Left lung (tissue), 10 donors: ENCODE data around the gene RUNDC3A. TPM values are rescaled to one million over a fixed set of nuclear protein-coding genes. Genes with fewer than 3 reads are reported as not detected.

Source experiments
- ATAC-seq: fragments of 200-7000 bp; cut with Tn5 transposase; one replicate; pipeline ENCODE4 v1.9.1; 2020; ENCODE audit warnings: moderate library complexity
- DNase-seq, 4 donors: peaks; one replicate each; pipeline ENCODE4 v3.0.0-alpha.2; 2013 to 2020
- H3K27ac ChIP-seq, 2 donors: fragments of 200-600 bp; sonication (generic) in 1 of 2; one replicate each; pipeline versions ENCODE4 v1.5.0 to v1.8.0; 2020 to 2021
- H3K27me3 ChIP-seq, 2 donors: fragments of 200-600 bp; sonication (generic) in 1 of 2; one replicate each; pipeline versions ENCODE4 v1.5.0 to v1.8.0; 2020 to 2021
- H3K36me3 ChIP-seq, 2 donors: fragments of 200-600 bp; sonication (generic) in 1 of 2; one replicate each; pipeline versions ENCODE4 v1.5.0 to v1.8.0; 2020 to 2021
- H3K4me1 ChIP-seq, 2 donors: fragments of 200-600 bp; one replicate each; pipeline ENCODE4 v1.8.0; 2021
- H3K4me3 ChIP-seq, 2 donors: fragments of 200-600 bp; sonication (generic) in 1 of 2; one replicate each; pipeline versions ENCODE4 v1.5.0 to v1.8.0; 2020 to 2021; ENCODE audit warnings: mild to moderate bottlenecking in 1 of 2
- H3K9me3 ChIP-seq, 2 donors: fragments of 200-600 bp; sonication (generic) in 1 of 2; one replicate each; pipeline versions ENCODE4 v1.5.0 to v1.8.0; 2020 to 2021
- CTCF ChIP-seq, 2 donors: fragments of 200-600 bp; sonication (generic) in 1 of 2; IDR thresholded peaks; one replicate each; pipeline versions ENCODE4 v1.5.0 to v1.8.0; 2021; ENCODE audit warnings: antibody characterized with exemption in 2 of 2
- intact Hi-C, 2 donors: fragments of 100-400 bp; cut with DNase I; formaldehyde crosslinking; loops; one replicate each; pipeline versions ENCODE4 v1.11.2 to v1.14.2; 2022
- polyA plus RNA-seq, 6 donors: library from polyadenylated mRNA; unstranded; fragments of 120-200 nt; gene quantifications; one replicate each; pipeline ENCODE4 v1.2.1, GENCODE V29; 2013; ENCODE audit not compliant: insufficient read length in 6 of 6
- total RNA-seq, 2 donors: library from RNA; stranded (reverse); fragmentation: NEBNext Ultra II Directional; extraction: Animal tissue kit (Norgen Biotek cat#: 25700); gene quantifications; one replicate each; pipeline ENCODE4 v1.2.1, GENCODE V29; 2021
- donor health status: DM: no; HTN: yes; CAD: no.
- donor health status: DM: no; HTN: no; CAD: no.

The RUNDC3A gene
- total and polyA plus RNA-seq, 8 donors: 0.08 to 6.3 (median 2.1) TPM

GRCh38 chr17:44297975-44298374, 10.4 kb upstream of the RUNDC3A start:
- intact Hi-C loops: no loop called here
- H3K27me3 ChIP-seq: peaks cover 0 to 17% of the 10 kb centered on the region in 2 donors
- H3K36me3 ChIP-seq: no peaks in the 10 kb centered on the region
- DNase-seq (no peak), ATAC-seq (no peak)
- no peaks in the 10 kb centered on the region for H3K4me1 ChIP-seq
- no peaks in the 10 kb centered on the region for H3K9me3 ChIP-seq
- H3K4me3 ChIP-seq: no peak overlapping the region
- TF ChIP-seq CTCF (IDR thresholded peaks at IDR 0.05): no peak
- no peak overlapping the region for H3K27ac ChIP-seq

GRCh38 chr17:44304651-44305050, 3.8 kb upstream of the RUNDC3A start:
- Histone ChIP-seq H3K4me3 (no peak overlapping the region), H3K36me3 (no peaks in the 10 kb centered on the region), H3K4me1 (peaks cover 8 to 16% of the 10 kb centered on the region in 2 donors), H3K27ac (no peak overlapping the region), H3K27me3 (peaks cover 0 to 84% of the 10 kb centered on the region in 2 donors), H3K9me3 (no peaks in the 10 kb centered on the region)
- no peak for TF ChIP-seq CTCF (IDR thresholded peaks at IDR 0.05)
- DNase-seq (no peak), ATAC-seq (no peak)
- intact Hi-C loops: no loop called here

GRCh38 chr17:44307387-44308186, 814 bp upstream of the RUNDC3A start:
- H3K4me1 ChIP-seq: peaks cover 8 to 16% of the 10 kb centered on the region in 2 donors
- H3K27me3 ChIP-seq: peaks cover 0 to 80% of the 10 kb centered on the region in 2 donors
- no peak for TF ChIP-seq CTCF (IDR thresholded peaks at IDR 0.05)
- intact Hi-C loops: no loop called here
- peak overlapping the region; percentile 26 to 36 for H3K4me3 ChIP-seq
- H3K36me3 ChIP-seq: no peaks in the 10 kb centered on the region
- peak in 2 of 4 donors; percentile 41 to 61 for DNase-seq
- no peak overlapping the region for H3K27ac ChIP-seq
- ATAC-seq: peak; percentile 77
- H3K9me3 ChIP-seq: no peaks in the 10 kb centered on the region

- H3K9me3 ChIP-seq: no peaks in the 10 kb centered on the region
- TF ChIP-seq CTCF (IDR thresholded peaks at IDR 0.05): no peak
- DNase-seq: no peak
- peaks cover 0 to 79% of the 10 kb centered on the region in 2 donors for H3K27me3 ChIP-seq
- no peaks in the 10 kb centered on the region for H3K36me3 ChIP-seq
- peak overlapping the region in 1 of 2 donors; percentile 36 for H3K4me3 ChIP-seq
- ATAC-seq: peak; percentile 3
- intact Hi-C loops: no loop called here
- H3K4me1 ChIP-seq: peaks cover 8 to 16% of the 10 kb centered on the region in 2 donors
- no peak overlapping the region for H3K27ac ChIP-seq
Measured at GRCh38 chr17:44308865-44309264, 464 bp downstream of the RUNDC3A start.

GRCh38 chr17:44309472-44309871, 1.1 kb downstream of the RUNDC3A start:
- peaks cover 8 to 16% of the 10 kb centered on the region in 2 donors for H3K4me1 ChIP-seq
- no peaks in the 10 kb centered on the region for H3K9me3 ChIP-seq
- DNase-seq (no peak), ATAC-seq (no peak)
- intact Hi-C loops: no loop called here
- no peak overlapping the region for H3K27ac ChIP-seq
- no peak overlapping the region for H3K4me3 ChIP-seq
- no peaks in the 10 kb centered on the region for H3K36me3 ChIP-seq
- H3K27me3 ChIP-seq: peaks cover 4 to 79% of the 10 kb centered on the region in 2 donors
- no peak for TF ChIP-seq CTCF (IDR thresholded peaks at IDR 0.05)
